COLO829 (cell line): Measurements from ENCODE around the gene ARFIP2.
A peak's percentile ranks its signal among the peaks of the same experiment; 100 is the strongest.
"Not testable (repeated sequence)": the region's sequence is repeated elsewhere in the genome, so short reads cannot be mapped to it uniquely, and the experiment has no call there.

Experiments
- DNase-seq: peaks from one replicate; pipeline ENCODE4 v3.0.0; 2012; ENCODE audit warnings: low spot score

Gene ARFIP2, protein sequence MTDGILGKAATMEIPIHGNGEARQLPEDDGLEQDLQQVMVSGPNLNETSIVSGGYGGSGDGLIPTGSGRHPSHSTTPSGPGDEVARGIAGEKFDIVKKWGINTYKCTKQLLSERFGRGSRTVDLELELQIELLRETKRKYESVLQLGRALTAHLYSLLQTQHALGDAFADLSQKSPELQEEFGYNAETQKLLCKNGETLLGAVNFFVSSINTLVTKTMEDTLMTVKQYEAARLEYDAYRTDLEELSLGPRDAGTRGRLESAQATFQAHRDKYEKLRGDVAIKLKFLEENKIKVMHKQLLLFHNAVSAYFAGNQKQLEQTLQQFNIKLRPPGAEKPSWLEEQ

DNA sequence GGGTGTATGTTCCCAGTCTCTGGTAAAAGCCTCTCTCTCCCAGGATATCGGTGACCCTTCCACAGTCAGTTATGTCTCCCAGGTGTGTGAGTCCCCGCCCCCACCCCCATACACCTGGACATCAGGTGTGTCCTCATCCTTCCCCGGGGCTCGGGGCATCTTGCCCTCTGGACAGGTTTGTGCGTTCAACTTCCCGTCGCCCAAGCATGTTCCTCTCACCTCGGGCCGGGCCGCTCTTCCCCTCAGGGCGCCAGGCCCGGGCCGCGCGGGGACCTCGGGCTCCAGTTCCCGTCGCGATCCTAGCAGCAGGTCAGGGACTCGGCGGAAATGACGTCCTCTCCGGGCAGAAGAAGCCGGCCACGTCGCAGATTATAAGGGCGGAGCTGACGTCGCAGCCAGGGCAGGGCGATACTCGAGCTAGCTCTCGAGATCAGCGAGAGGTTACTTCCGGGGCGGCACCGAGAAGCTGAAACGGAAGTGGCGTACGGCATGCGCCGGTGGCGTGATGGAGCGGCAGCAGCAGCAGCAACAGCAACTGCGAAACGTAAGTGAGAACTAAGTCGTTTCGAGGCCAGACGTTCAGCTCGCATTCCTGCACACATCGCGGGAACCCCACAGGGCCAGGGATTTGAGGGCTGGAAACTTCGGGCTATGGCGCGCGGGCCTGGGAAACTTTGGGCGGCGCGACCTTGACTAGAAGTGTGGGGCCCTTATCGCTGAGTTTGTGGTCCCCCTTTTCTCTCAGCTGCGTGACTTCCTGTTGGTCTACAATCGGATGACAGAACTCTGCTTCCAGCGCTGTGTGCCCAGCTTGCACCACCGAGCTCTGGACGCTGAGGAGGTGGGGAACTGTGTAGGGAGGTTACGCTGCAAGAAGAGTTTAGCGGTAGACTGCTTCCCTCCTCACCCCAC lies at the start of gene ARFIP2, which contains the start of gene TIMM10B:
TSS of gene ARFIP2 (minus strand) at position 320 of the 912 bp plus-strand sequence. CDS start 910 bp downstream, outside the sequence.
TSS of gene TIMM10B (plus strand) at position 490 of the 912 bp plus-strand sequence. CDS start at position 506, 16 bp downstream.
- peak; percentile 99 for DNase-seq

GRCh38 chr11:6530848-6531247 lies 49.7 kb upstream of the ARFIP2 start:
- no peak for DNase-seq

DNA sequence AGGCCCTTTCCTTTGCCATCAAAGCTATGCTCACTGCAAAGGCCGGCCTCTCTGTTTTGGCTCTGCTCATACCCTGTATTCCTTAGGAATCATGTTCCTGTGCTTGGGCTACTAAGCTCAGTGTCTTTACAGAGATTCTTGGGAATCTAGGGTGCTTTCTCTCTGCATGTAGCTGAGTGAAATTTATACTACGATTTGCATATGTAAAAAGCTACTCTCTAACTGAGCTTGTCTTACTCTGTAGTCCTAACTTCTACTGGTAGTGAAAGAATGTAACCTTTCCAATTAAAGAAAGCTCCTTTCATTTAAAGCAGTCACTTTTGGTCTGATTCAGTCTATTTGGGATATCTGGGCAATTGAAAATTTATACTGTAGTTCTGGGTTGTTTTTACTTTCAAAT lies 48.1 kb upstream of the ARFIP2 start:
- DNase-seq = no peak

- DNase-seq = no peak
Measured at GRCh38 chr11:6526411-6527135, 45.4 kb upstream of the ARFIP2 start.

- peak; percentile 16 for DNase-seq
Measured at GRCh38 chr11:6523253-6523652, 42.1 kb upstream of the ARFIP2 start.

- not testable (repeated sequence) for DNase-seq
Measured at GRCh38 chr11:6521946-6522345, 40.8 kb upstream of the ARFIP2 start.

- DNase-seq = no peak
Measured at GRCh38 chr11:6520265-6520664, 39.1 kb upstream of the ARFIP2 start.

DNA sequence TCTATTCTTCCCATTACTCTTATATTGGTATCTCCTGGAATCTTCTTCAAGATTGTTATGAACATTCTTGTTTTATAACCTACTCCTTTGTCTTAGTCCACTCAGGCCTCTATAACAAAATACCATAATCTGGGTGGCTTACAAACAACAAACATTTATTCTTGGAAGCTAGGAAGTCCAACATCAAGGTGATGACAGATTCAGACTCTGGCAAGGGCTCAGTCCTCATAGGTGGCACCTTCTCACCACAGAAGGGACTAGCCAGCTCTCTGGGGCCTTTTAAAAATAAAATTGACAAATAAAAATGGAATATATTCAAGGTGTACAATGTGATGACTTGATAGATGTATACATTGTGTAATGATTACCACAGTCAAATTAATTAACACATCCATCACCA lies 35.7 kb upstream of the ARFIP2 start:
- DNase-seq = no peak

GRCh38 chr11:6505577-6506240 lies 24.6 kb upstream of the ARFIP2 start:
- DNase-seq = peak; percentile 72

- DNase-seq = no peak
Measured at GRCh38 chr11:6504166-6504565, 23.0 kb upstream of the ARFIP2 start.

DNA sequence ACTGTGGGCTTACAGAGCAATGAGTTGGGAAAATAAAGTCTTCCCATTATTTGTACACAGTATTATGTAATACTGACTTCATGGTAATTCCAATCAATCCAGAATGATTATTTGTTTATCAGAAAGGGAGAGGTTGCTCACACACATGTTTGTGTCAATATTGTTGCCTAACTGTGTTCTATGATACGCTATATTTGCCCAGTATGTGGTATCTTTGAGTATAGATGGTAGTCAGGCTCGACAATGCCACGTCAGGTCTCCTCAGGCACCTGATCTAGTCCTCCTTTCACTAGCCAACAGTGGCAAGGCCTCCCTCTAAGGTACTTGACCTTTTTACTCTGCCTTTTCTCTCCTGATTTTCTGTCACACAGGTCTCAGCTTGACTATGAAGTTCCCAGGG lies 21.3 kb upstream of the ARFIP2 start:
- no peak for DNase-seq

- no peak for DNase-seq
Measured at GRCh38 chr11:6498544-6498943, 17.4 kb upstream of the ARFIP2 start.

GRCh38 chr11:6498121-6498520 lies 17.0 kb upstream of the ARFIP2 start:
- DNase-seq = no peak

GRCh38 chr11:6497069-6497839 lies 16.1 kb upstream of the ARFIP2 start, which contains the start of gene DNHD1:
Gene DNHD1, plus strand, starts transcription at chr11:6497280. Its CDS starts 936 bp downstream, at chr11:6498216.
- no peak for DNase-seq

DNA sequence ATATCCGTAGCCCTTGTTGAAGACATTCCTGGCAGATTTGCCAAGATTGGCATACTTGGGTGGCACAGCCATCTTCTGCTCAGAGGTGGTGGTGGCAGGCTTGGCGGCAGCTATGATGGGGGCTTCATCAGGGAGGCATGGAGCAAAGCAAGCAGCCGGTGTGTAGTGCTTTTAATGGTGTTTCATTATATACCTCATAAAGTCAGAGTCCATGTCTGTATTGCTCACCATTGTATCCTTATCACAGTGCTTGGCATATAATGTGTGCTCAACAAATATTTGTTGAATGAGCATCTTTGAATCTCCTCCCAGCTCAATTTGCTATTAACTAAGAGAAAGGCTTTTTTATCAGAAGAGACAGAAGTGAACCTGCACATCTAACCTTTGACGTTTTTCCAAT lies 8.2 kb upstream of the ARFIP2 start:
- DNase-seq = no peak

GRCh38 chr11:6488821-6489220 lies 7.7 kb upstream of the ARFIP2 start:
- no peak for DNase-seq

DNA sequence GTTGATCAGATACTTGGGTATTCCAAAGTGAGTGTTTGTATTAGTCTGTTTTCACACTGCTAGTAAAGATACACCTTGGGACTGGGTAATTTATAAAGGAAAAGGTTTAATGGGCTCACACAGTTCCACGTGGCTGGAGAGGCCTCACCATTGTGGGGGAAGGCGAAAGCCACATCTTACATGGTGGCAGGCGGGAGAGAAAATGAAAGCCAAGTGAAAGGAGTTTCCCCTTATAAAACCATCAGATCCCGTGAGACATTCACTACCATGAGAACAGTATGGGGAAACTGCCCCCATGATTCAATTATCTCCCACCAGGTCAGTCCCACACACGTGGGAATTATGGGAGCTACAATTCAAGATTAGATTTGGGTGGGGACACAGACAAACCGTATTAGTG lies 7.2 kb upstream of the ARFIP2 start:
- no peak for DNase-seq

- DNase-seq = no peak
Measured at GRCh38 chr11:6486938-6487337, 5.8 kb upstream of the ARFIP2 start.

- DNase-seq = no peak
Measured at GRCh38 chr11:6486256-6486655, 5.1 kb upstream of the ARFIP2 start.

DNA sequence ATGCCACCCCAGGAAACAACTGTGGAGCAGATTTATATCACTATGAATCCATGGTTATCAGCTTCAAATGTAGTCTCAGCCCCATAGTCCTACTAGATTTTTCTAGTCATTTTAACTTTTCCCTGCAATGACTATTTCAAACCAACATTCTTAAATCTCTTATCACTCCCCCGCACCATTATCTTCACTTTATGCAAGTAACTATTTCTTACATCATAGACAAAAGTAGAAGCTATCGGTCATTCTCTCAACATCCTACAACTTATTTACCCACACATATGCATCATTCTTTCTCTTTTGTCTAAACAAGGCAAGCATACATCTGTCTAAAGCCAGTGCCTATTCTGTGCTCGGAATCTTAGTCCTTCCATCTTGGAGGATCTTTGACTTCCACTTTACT lies 4.5 kb upstream of the ARFIP2 start:
- DNase-seq = no peak

GRCh38 chr11:6483015-6483414 lies 1.9 kb upstream of the ARFIP2 start:
- DNase-seq = no peak
